ENCODE results near the gene SYMPK. TPM values are rescaled to one million over a fixed set of nuclear protein-coding genes. Genes with fewer than 3 reads are reported as not detected.

Gene SYMPK
- total RNA-seq, 5 donors from 2014 or later (not counting 1 experiment from before 2014, with no cell fraction given) = 89.7 to 102 (median 94.7) TPM

- Mint-ChIP-seq H3K27me3 (no peaks in the 10 kb centered on the region), H3K36me3 (peaks cover 35% of the 10 kb centered on the region), H3K4me3 (no peak overlapping the region), H3K9me3 (no peaks in the 10 kb centered on the region), H3K27ac (no peak overlapping the region), H3K4me1 (peaks cover 6 to 13% (median 11%) of the 10 kb centered on the region in 3 donors)
- H3K27ac ChIP-seq (ENCODE audit: low read length) = no peak overlapping the region
- peaks cover 0 to 2% of the 10 kb centered on the region in 2 experiments for H3K4me1 ChIP-seq (ENCODE audit: control insufficient read depth in 1 of 2, extremely low read depth in 1 of 2, insufficient read depth in 2 of 2, low read length in 2 of 2)
- ATAC-seq (replicated peaks in 1 of 4) = no peak
- 98% methylated on average over 15 of the region's 16 CpGs for WGBS (ENCODE audit: insufficient coverage)
- H3K4me3 ChIP-seq (ENCODE audit: control insufficient read depth in 1 of 2, extremely low read depth in 1 of 2, low read length in 1 of 2) = no peak overlapping the region
- POLR2A ChIA-PET = interaction anchor here in 1 of 2 donors (0.7 kb wide), 1 partner anchor 121 kb away, joined by 7 read pairs; the partner anchor contains the start of gene MEIOSIN
- no peaks in the 10 kb centered on the region for H3K9me3 ChIP-seq
- CTCF ChIA-PET = interaction anchor here in 1 of 2 donors (0.8 kb wide), 1 partner anchor 10 kb away, joined by 3 read pairs; no protein-coding TSS in a partner anchor
- no peaks in the 10 kb centered on the region for H3K27me3 ChIP-seq (replicated peaks in 1 of 2; ENCODE audit: control insufficient read depth in 2 of 2, extremely low read depth in 1 of 2, insufficient read depth in 2 of 2, low read length in 1 of 2)
- H3K36me3 ChIP-seq (ENCODE audit: control insufficient read depth in 2 of 2, extremely low read depth in 1 of 2, insufficient read depth in 1 of 2, low read length in 1 of 2) = peaks cover 2 to 58% of the 10 kb centered on the region in 2 donors
- DNase-seq = no peak
Measured at GRCh38 chr19:45854167-45854778, 8.7 kb downstream of the SYMPK start.

GRCh38 chr19:45852983-45853382 lies 10.0 kb downstream of the SYMPK start:
- Histone ChIP-seq H3K27ac (ENCODE audit: low read length) (no peak overlapping the region), H3K36me3 (ENCODE audit: control insufficient read depth in 2 of 2, extremely low read depth in 1 of 2, insufficient read depth in 1 of 2, low read length in 1 of 2) (peaks cover 11 to 62% of the 10 kb centered on the region in 2 donors), H3K4me3 (ENCODE audit: control insufficient read depth in 1 of 2, extremely low read depth in 1 of 2, low read length in 1 of 2) (no peak overlapping the region), H3K4me1 (ENCODE audit: control insufficient read depth in 1 of 2, extremely low read depth in 1 of 2, insufficient read depth in 2 of 2, low read length in 2 of 2) (peaks cover 0 to 2% of the 10 kb centered on the region in 2 experiments), H3K9me3 (no peaks in the 10 kb centered on the region), H3K27me3 (replicated peaks in 1 of 2; ENCODE audit: control insufficient read depth in 2 of 2, extremely low read depth in 1 of 2, insufficient read depth in 2 of 2, low read length in 1 of 2) (no peaks in the 10 kb centered on the region)
- DNase-seq (no peak), ATAC-seq (replicated peaks in 1 of 4) (no peak)
- Mint-ChIP-seq H3K4me1 (peaks cover under 1 to 11% (median 9%) of the 10 kb centered on the region in 3 donors), H3K36me3 (peaks cover 33% of the 10 kb centered on the region), H3K27me3 (no peaks in the 10 kb centered on the region), H3K4me3 (no peak overlapping the region), H3K9me3 (no peaks in the 10 kb centered on the region), H3K27ac (no peak overlapping the region)
- WGBS (ENCODE audit: insufficient coverage) = 91% methylated on average over 5 of the region's 7 CpGs
- CTCF ChIA-PET = no interaction called here
- POLR2A ChIA-PET = no interaction called here

- ChIA-PET CTCF (no interaction called here), POLR2A (no interaction called here)
- DNase-seq (no peak), ATAC-seq (replicated peaks in 1 of 4) (no peak)
- Histone ChIP-seq H3K27ac (ENCODE audit: low read length) (no peak overlapping the region), H3K27me3 (replicated peaks in 1 of 2; ENCODE audit: control insufficient read depth in 2 of 2, extremely low read depth in 1 of 2, insufficient read depth in 2 of 2, low read length in 1 of 2) (no peaks in the 10 kb centered on the region), H3K36me3 (ENCODE audit: control insufficient read depth in 2 of 2, extremely low read depth in 1 of 2, insufficient read depth in 1 of 2, low read length in 1 of 2) (peaks cover 17 to 68% of the 10 kb centered on the region in 2 donors), H3K4me3 (ENCODE audit: control insufficient read depth in 1 of 2, extremely low read depth in 1 of 2, low read length in 1 of 2) (no peak overlapping the region), H3K4me1 (ENCODE audit: control insufficient read depth in 1 of 2, extremely low read depth in 1 of 2, insufficient read depth in 2 of 2, low read length in 2 of 2) (peaks cover 0 to 2% of the 10 kb centered on the region in 2 experiments), H3K9me3 (no peaks in the 10 kb centered on the region)
- Mint-ChIP-seq H3K27me3 (no peaks in the 10 kb centered on the region), H3K9me3 (no peaks in the 10 kb centered on the region), H3K4me1 (peaks cover 0 to 11% (median 8%) of the 10 kb centered on the region in 3 donors), H3K36me3 (peaks cover 40% of the 10 kb centered on the region), H3K4me3 (no peak overlapping the region), H3K27ac (no peak overlapping the region)
- 100% methylated on average over 2 of the region's 10 CpGs for WGBS (ENCODE audit: insufficient coverage)
Measured at GRCh38 chr19:45852145-45852750, 10.7 kb downstream of the SYMPK start.

GRCh38 chr19:45848922-45849321 lies 14.0 kb downstream of the SYMPK start:
- H3K4me3 Mint-ChIP-seq = no peak overlapping the region
- no peaks in the 10 kb centered on the region for H3K4me1 ChIP-seq (ENCODE audit: control insufficient read depth in 1 of 2, extremely low read depth in 1 of 2, insufficient read depth in 2 of 2, low read length in 2 of 2)
- ATAC-seq (replicated peaks in 1 of 4) (no peak), DNase-seq (no peak)
- ChIA-PET CTCF (no interaction called here), POLR2A (no interaction called here)
- peaks cover 58% of the 10 kb centered on the region for H3K36me3 Mint-ChIP-seq
- H3K36me3 ChIP-seq (ENCODE audit: control insufficient read depth in 2 of 2, extremely low read depth in 1 of 2, insufficient read depth in 1 of 2, low read length in 1 of 2) = peaks cover 15 to 89% of the 10 kb centered on the region in 2 donors
- no peaks in the 10 kb centered on the region for H3K9me3 Mint-ChIP-seq
- H3K4me1 Mint-ChIP-seq = peaks cover 0 to 2% (median 1%) of the 10 kb centered on the region in 3 donors
- no peak overlapping the region for H3K27ac Mint-ChIP-seq
- H3K9me3 ChIP-seq = no peaks in the 10 kb centered on the region
- no peaks in the 10 kb centered on the region for H3K27me3 Mint-ChIP-seq
- no peak overlapping the region for H3K27ac ChIP-seq (ENCODE audit: low read length)
- no peak overlapping the region for H3K4me3 ChIP-seq (ENCODE audit: control insufficient read depth in 1 of 2, extremely low read depth in 1 of 2, low read length in 1 of 2)
- WGBS (ENCODE audit: insufficient coverage) = 100% methylated on average over 1 of the region's 4 CpGs
- H3K27me3 ChIP-seq (replicated peaks in 1 of 2; ENCODE audit: control insufficient read depth in 2 of 2, extremely low read depth in 1 of 2, insufficient read depth in 2 of 2, low read length in 1 of 2) = no peaks in the 10 kb centered on the region

- Mint-ChIP-seq H3K27me3 (no peaks in the 10 kb centered on the region), H3K27ac (no peak overlapping the region), H3K4me3 (no peak overlapping the region), H3K4me1 (peaks cover 0 to 2% (median 1%) of the 10 kb centered on the region in 3 donors), H3K9me3 (no peaks in the 10 kb centered on the region), H3K36me3 (peaks cover 62% of the 10 kb centered on the region)
- Histone ChIP-seq H3K9me3 (no peaks in the 10 kb centered on the region), H3K4me3 (ENCODE audit: control insufficient read depth in 1 of 2, extremely low read depth in 1 of 2, low read length in 1 of 2) (no peak overlapping the region), H3K27me3 (replicated peaks in 1 of 2; ENCODE audit: control insufficient read depth in 2 of 2, extremely low read depth in 1 of 2, insufficient read depth in 2 of 2, low read length in 1 of 2) (no peaks in the 10 kb centered on the region), H3K27ac (ENCODE audit: low read length) (no peak overlapping the region), H3K4me1 (ENCODE audit: control insufficient read depth in 1 of 2, extremely low read depth in 1 of 2, insufficient read depth in 2 of 2, low read length in 2 of 2) (no peaks in the 10 kb centered on the region), H3K36me3 (ENCODE audit: control insufficient read depth in 2 of 2, extremely low read depth in 1 of 2, insufficient read depth in 1 of 2, low read length in 1 of 2) (peaks cover 15 to 89% of the 10 kb centered on the region in 2 donors)
- no peak for ATAC-seq (replicated peaks in 1 of 4)
- POLR2A ChIA-PET = no interaction called here
- 98% methylated on average over 11 of the region's 13 CpGs for WGBS (ENCODE audit: insufficient coverage)
- no peak for DNase-seq
- CTCF ChIA-PET = no interaction called here
Measured at GRCh38 chr19:45847663-45848062, 15.3 kb downstream of the SYMPK start.

GRCh38 chr19:45842198-45842597 lies 20.7 kb downstream of the SYMPK start:
- no peak overlapping the region for H3K27ac Mint-ChIP-seq
- Histone ChIP-seq H3K4me1 (ENCODE audit: control insufficient read depth in 1 of 2, extremely low read depth in 1 of 2, insufficient read depth in 2 of 2, low read length in 2 of 2) (no peaks in the 10 kb centered on the region), H3K27ac (ENCODE audit: low read length) (no peak overlapping the region), H3K36me3 (ENCODE audit: control insufficient read depth in 2 of 2, extremely low read depth in 1 of 2, insufficient read depth in 1 of 2, low read length in 1 of 2) (peaks cover 0 to 87% of the 10 kb centered on the region in 2 donors), H3K9me3 (no peaks in the 10 kb centered on the region), H3K4me3 (ENCODE audit: control insufficient read depth in 1 of 2, extremely low read depth in 1 of 2, low read length in 1 of 2) (no peak overlapping the region), H3K27me3 (replicated peaks in 1 of 2; ENCODE audit: control insufficient read depth in 2 of 2, extremely low read depth in 1 of 2, insufficient read depth in 2 of 2, low read length in 1 of 2) (no peaks in the 10 kb centered on the region)
- H3K27me3 Mint-ChIP-seq = no peaks in the 10 kb centered on the region
- ChIA-PET CTCF (no interaction called here), POLR2A (no interaction called here)
- H3K4me3 Mint-ChIP-seq = no peak overlapping the region
- H3K36me3 Mint-ChIP-seq = peaks cover 67% of the 10 kb centered on the region
- H3K4me1 Mint-ChIP-seq = peaks cover 0 to 2% (median 1%) of the 10 kb centered on the region in 3 donors
- no peak for DNase-seq
- WGBS (ENCODE audit: insufficient coverage) = 100% methylated on average over 13 of the region's 14 CpGs
- no peak for ATAC-seq (replicated peaks in 1 of 4)
- H3K9me3 Mint-ChIP-seq = no peaks in the 10 kb centered on the region

All from T-cell (primary cell).